ENCODE data around the gene JMJD6. TPM values are rescaled to one million over a fixed set of nuclear protein-coding genes. Genes with fewer than 3 reads are reported as not detected.

The JMJD6 gene
- total and polyA plus RNA-seq, 2 of the 8 experiments (the other 6 are each of a cell fraction or from before 2014, with no cell fraction given) = 8.6 to 18.6 TPM

- peak overlapping the region; percentile 24; the same call in 1 of the 2 replicates for H3K18ac ChIP-seq (ENCODE audit: extremely low read depth, low read length)
- no peak overlapping the region; the same call in 1 of the 2 replicates for H2BK5ac ChIP-seq (ENCODE audit: low read depth, low read length)
- H4K8ac ChIP-seq (ENCODE audit: extremely low read depth, insufficient read depth, low read length) = no peak overlapping the region; the same call in 1 of the 2 replicates
- no peaks in the 10 kb centered on the region for H3K79me2 ChIP-seq (ENCODE audit: control insufficient read depth in 1 of 2, insufficient read depth in 2 of 2, low read length in 2 of 2)
- DNase-seq (ENCODE audit: low read depth in 1 of 2, low spot score in 2 of 2) (peak in 1 of 2 experiments; percentile 81), FAIRE-seq (no peak)
- H2AFZ ChIP-seq (ENCODE audit: low read length) = no peak overlapping the region
- H3K4me1 ChIP-seq (replicated peaks in 1 of 4; ENCODE audit: control insufficient read depth in 3 of 4, insufficient read depth in 4 of 4, low read length in 3 of 4) = peaks cover 0 to 28% (median 14%) of the 10 kb centered on the region in 4 experiments; a peak in 6 of 7 replicates
- POLR2A ChIA-PET (ENCODE audit: partially characterized antibody) = interaction anchor here (1.4 to 3.7 kb wide), 2 partner anchors 12 to 126 kb away, joined by 3 to 18 read pairs; no protein-coding TSS in a partner anchor
- H3K9me3 ChIP-seq (ENCODE audit: insufficient read depth in 2 of 2, low read depth in 1 of 2, low read length in 1 of 2) = no peaks in the 10 kb centered on the region
- H3K9ac ChIP-seq (replicated peaks in 1 of 4; ENCODE audit: extremely low read depth in 1 of 4, low read depth in 3 of 4, low read length in 3 of 4) = no peak overlapping the region
- H3K23me2 ChIP-seq (ENCODE audit: low read depth, low read length) = no peaks in the 10 kb centered on the region
- H3K4me3 ChIP-seq (ENCODE audit: extremely low read depth in 1 of 4, insufficient read depth in 2 of 4, low read depth in 3 of 4, low read length in 4 of 4) = no peak overlapping the region
- H3K27me3 ChIP-seq (replicated peaks in 1 of 4; ENCODE audit: control insufficient read depth in 3 of 4, extremely low read depth in 1 of 4, insufficient read depth in 3 of 4, low read length in 3 of 4) = no peaks in the 10 kb centered on the region
- H3K36me3 ChIP-seq (ENCODE audit: control insufficient read depth in 2 of 4, insufficient read depth in 4 of 4, low read length in 3 of 4) = no peaks in the 10 kb centered on the region
- no peak overlapping the region for H2BK20ac ChIP-seq (ENCODE audit: low read length)
- H3K56ac ChIP-seq (replicated peaks; ENCODE audit: insufficient read length, low read depth, low read length) = no peak overlapping the region
- H2BK12ac ChIP-seq (ENCODE audit: low read depth, low read length) = no peak overlapping the region
- no peak overlapping the region for H2BK15ac ChIP-seq (ENCODE audit: low read length)
- no peak overlapping the region for H2BK120ac ChIP-seq (replicated peaks; ENCODE audit: low read depth, low read length)
- H3K4ac ChIP-seq (replicated peaks; ENCODE audit: insufficient read length, low read depth, low read length) = no peak overlapping the region
- H2AK5ac ChIP-seq (ENCODE audit: low read depth, low read length) = no peak overlapping the region
- peaks cover 0 to 3% of the 10 kb centered on the region in 2 experiments for H4K20me1 ChIP-seq (replicated peaks in 1 of 2; ENCODE audit: control insufficient read depth in 1 of 2, insufficient read depth in 2 of 2, low read length in 2 of 2)
- H4K5ac ChIP-seq (ENCODE audit: insufficient read length, low read depth, low read length) = no peak overlapping the region
- H3K23ac ChIP-seq (ENCODE audit: insufficient read length) = no peak overlapping the region
- H3K14ac ChIP-seq (ENCODE audit: insufficient read length) = no peak overlapping the region
- no peak overlapping the region for H3K27ac ChIP-seq (ENCODE audit: low read depth, low read length)
- H4K91ac ChIP-seq (replicated peaks; ENCODE audit: insufficient read length, low read length) = peak overlapping the region; percentile 25
- no peak overlapping the region for H3K4me2 ChIP-seq (ENCODE audit: insufficient read depth in 1 of 2, low read depth in 2 of 2, low read length in 2 of 2)
- WGBS, 2 experiments (ENCODE audit: extremely low coverage in 1 of 2, insufficient coverage in 1 of 2, insufficient read length in 1 of 2, insufficient replicate concordance in 2 of 2, low coverage in 1 of 2, low lambda C conversion rate in 2 of 2, missing lambda C conversion rate in 1 of 2) = 64% methylated on average over 18 of the region's 18 CpGs; no CpG with 5 or more reads in 1 of the 2 experiments
- CTCF ChIA-PET (ENCODE audit: partially characterized antibody) = interaction anchor here (0.5 to 13.1 kb wide), 22 partner anchors 9 to 278 kb away, joined by 3 to 155 read pairs (median 6); partner anchors contain the start of gene MXRA7
- H3K79me1 ChIP-seq (ENCODE audit: low read depth, low read length) = no peaks in the 10 kb centered on the region
- TF ChIP-seq EGR1 (IDR thresholded peaks at IDR 0.05; ENCODE audit: borderline replicate concordance, low read depth, low read length) (no peak), HDAC6 (IDR thresholded peaks at IDR 0.05; ENCODE audit: low read depth, low read length) (no peak), RAD21 (IDR thresholded peaks at IDR 0.05 in 1 of 2, conservative IDR thresholded peaks at IDR 0.05 in 1 of 2; ENCODE audit: low read depth in 2 of 2, low read length in 2 of 2) (peak; percentile 56 to 73), PHF8 (conservative IDR thresholded peaks at IDR 0.05; ENCODE audit: low read depth, low read length) (no peak), TAF1 (IDR thresholded peaks at IDR 0.05; ENCODE audit: low read depth, low read length) (no peak)
- TF ChIP-seq, protein P1, sequence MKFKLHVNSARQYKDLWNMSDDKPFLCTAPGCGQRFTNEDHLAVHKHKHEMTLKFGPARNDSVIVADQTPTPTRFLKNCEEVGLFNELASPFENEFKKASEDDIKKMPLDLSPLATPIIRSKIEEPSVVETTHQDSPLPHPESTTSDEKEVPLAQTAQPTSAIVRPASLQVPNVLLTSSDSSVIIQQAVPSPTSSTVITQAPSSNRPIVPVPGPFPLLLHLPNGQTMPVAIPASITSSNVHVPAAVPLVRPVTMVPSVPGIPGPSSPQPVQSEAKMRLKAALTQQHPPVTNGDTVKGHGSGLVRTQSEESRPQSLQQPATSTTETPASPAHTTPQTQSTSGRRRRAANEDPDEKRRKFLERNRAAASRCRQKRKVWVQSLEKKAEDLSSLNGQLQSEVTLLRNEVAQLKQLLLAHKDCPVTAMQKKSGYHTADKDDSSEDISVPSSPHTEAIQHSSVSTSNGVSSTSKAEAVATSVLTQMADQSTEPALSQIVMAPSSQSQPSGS (IDR thresholded peaks at IDR 0.05; ENCODE audit: low read length) = no peak
- TF ChIP-seq, protein P2, sequence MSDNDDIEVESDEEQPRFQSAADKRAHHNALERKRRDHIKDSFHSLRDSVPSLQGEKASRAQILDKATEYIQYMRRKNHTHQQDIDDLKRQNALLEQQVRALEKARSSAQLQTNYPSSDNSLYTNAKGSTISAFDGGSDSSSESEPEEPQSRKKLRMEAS (IDR thresholded peaks at IDR 0.05) = 0 out of 2 replicates have a peak, but pooled peaks have one; percentile 16
Measured at GRCh38 chr17:76683011-76683755, 43.2 kb downstream of the JMJD6 start.

Data from H1 (cell line).